Caco-2 (cell line): Measurements from ENCODE around the gene LTBP2. TPM values are rescaled to one million over a fixed set of nuclear protein-coding genes. Genes with fewer than 3 reads are reported as not detected.

Experiments
- BruUV-seq: library from RNA; stranded (reverse); fragments of 400-500 nt; replicated peaks from 2 replicates; lab custom pipeline; 2021; lab: Mats Ljungman, UMichigan
- CTCF ChIA-PET: fragments of 300-600 bp; sonication (Branson Sonifier 250); formaldehyde crosslinking; loops from one replicate; lab custom pipeline; 2022; ENCODE audit warnings: antibody characterized with exemption; lab: Charles Lee
- POLR2A ChIA-PET: fragments of 300-600 bp; sonication (Branson Sonifier 250); formaldehyde crosslinking; loops from one replicate; lab custom pipeline; 2022; ENCODE audit warnings: antibody characterized with exemption; lab: Charles Lee
- DNase-seq, 2 experiments: peaks; one replicate each; pipeline versions ENCODE4 v3.0.0 to v3.0.0-alpha.2; 2020 to 2022
- H3K27me3 ChIP-seq: replicated peaks from 2 replicates; pipeline ENCODE4 v1.6.0; 2011; ENCODE audit warnings: low read length; ENCODE audit not compliant: control insufficient read depth, insufficient read depth
- H3K36me3 ChIP-seq: 2 replicates; pipeline ENCODE4 v1.5.1; 2011; ENCODE audit warnings: low read length; ENCODE audit not compliant: control insufficient read depth, insufficient read depth
- H3K4me1 ChIP-seq: fragments of 250-450 bp; sonication (Bioruptor Pico); 2 replicates; pipeline ENCODE4 v1.5.1; 2020; ENCODE audit warnings: mild to moderate bottlenecking
- H3K4me3 ChIP-seq: 2 replicates; pipeline ENCODE4 v1.5.1; 2011; ENCODE audit warnings: low read depth, mild to moderate bottlenecking, control low read depth, low read length
- H3K9me3 ChIP-seq: fragments of 250-450 bp; sonication (Bioruptor Pico); 2 replicates; pipeline ENCODE4 v1.5.1; 2020; ENCODE audit warnings: mild to moderate bottlenecking, moderate library complexity
- H3K27ac Mint-ChIP-seq: one replicate; pipeline ENCODE4 v1.8.0; 2022; ENCODE audit warnings: mixed read lengths; ENCODE audit not compliant: unreplicated experiment
- H3K27me3 Mint-ChIP-seq: one replicate; pipeline ENCODE4 v1.8.0; 2022; ENCODE audit warnings: mixed read lengths; ENCODE audit not compliant: insufficient read depth, unreplicated experiment
- H3K36me3 Mint-ChIP-seq: one replicate; pipeline ENCODE4 v1.8.0; 2022; ENCODE audit warnings: mild to moderate bottlenecking, mixed read lengths; ENCODE audit not compliant: insufficient read depth, unreplicated experiment
- H3K4me1 Mint-ChIP-seq: one replicate; pipeline ENCODE4 v1.8.0; 2022; ENCODE audit warnings: low read depth, mixed read lengths; ENCODE audit not compliant: unreplicated experiment
- H3K4me3 Mint-ChIP-seq: one replicate; pipeline ENCODE4 v1.8.0; 2022; ENCODE audit warnings: mild to moderate bottlenecking, moderate library complexity, mixed read lengths; ENCODE audit not compliant: unreplicated experiment
- H3K9me3 Mint-ChIP-seq: one replicate; pipeline ENCODE4 v1.8.0; 2022; ENCODE audit warnings: mixed read lengths; ENCODE audit not compliant: unreplicated experiment
- intact Hi-C: fragments of 100-400 bp; cut with micrococcal nuclease; formaldehyde crosslinking; loops from one replicate; pipeline ENCODE4 v1.10.0; 2022; ENCODE audit not compliant: unreplicated experiment
- total RNA-seq: library from RNA; stranded (reverse); gene quantifications from 2 replicates; pipeline ENCODE4 v1.2.3, GENCODE V29; 2022
- TF ChIP-seq, protein P1 (sequence below), 2 experiments: fragments of 200-600 bp in 1 of 2; IDR thresholded peaks; 1 replicate in 1 of 2; 2 replicates in 1 of 2; pipeline versions ENCODE4 v1.5.1 to v1.8.0; 2011 to 2022; ENCODE audit warnings: antibody characterized with exemption in 1 of 2, control low read depth in 1 of 2, inconsistent platforms in 1 of 2, low read depth in 1 of 2, low read length in 1 of 2, mild to moderate bottlenecking in 1 of 2, moderate library complexity in 1 of 2; ENCODE audit not compliant: insufficient read depth in 1 of 2, severe bottlenecking in 1 of 2, unreplicated experiment in 1 of 2

The LTBP2 gene
- total RNA-seq, 1 experiment from 2014 or later: 0.86 TPM

DNA sequence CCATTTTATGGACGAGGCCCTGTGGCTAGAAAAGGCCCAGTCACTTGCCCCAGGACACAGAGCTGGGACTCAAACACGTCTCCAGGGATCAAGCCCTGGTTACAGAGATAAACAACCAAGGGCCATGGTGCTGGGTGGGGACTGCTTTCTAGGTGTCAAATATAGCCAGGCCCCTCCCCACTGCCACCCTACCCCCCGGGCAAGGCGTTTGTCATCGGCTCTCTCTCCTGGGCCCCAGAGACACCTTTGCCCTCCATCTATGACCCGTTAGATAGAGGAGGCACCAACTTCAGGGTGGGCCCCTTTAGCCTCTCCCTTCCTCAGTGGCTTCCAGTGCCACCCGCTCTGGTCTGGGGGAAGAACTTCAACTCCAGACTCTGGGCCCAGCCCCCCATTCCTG, 18.0 kb downstream of the LTBP2 start:
- no peaks in the 10 kb centered on the region for H3K27me3 ChIP-seq
- intact Hi-C loops: no loop called here
- Mint-ChIP-seq H3K4me3 (no peak overlapping the region), H3K4me1 (peaks cover 11% of the 10 kb centered on the region), H3K27ac (no peak overlapping the region), H3K27me3 (no peaks in the 10 kb centered on the region), H3K36me3 (no peaks in the 10 kb centered on the region), H3K9me3 (no peaks in the 10 kb centered on the region)
- peaks cover 14% of the 10 kb centered on the region for H3K4me1 ChIP-seq
- H3K36me3 ChIP-seq: no peaks in the 10 kb centered on the region
- no peak overlapping the region for H3K4me3 ChIP-seq
- no TSS peak for BruUV-seq
- no peak for DNase-seq
- POLR2A ChIA-PET: no interaction called here
- CTCF ChIA-PET: interaction anchor here (1.5 kb wide), 1 partner anchor 21 kb away, joined by 4 read pairs; no protein-coding TSS in a partner anchor
- no peaks in the 10 kb centered on the region for H3K9me3 ChIP-seq
- TF ChIP-seq, protein P1, sequence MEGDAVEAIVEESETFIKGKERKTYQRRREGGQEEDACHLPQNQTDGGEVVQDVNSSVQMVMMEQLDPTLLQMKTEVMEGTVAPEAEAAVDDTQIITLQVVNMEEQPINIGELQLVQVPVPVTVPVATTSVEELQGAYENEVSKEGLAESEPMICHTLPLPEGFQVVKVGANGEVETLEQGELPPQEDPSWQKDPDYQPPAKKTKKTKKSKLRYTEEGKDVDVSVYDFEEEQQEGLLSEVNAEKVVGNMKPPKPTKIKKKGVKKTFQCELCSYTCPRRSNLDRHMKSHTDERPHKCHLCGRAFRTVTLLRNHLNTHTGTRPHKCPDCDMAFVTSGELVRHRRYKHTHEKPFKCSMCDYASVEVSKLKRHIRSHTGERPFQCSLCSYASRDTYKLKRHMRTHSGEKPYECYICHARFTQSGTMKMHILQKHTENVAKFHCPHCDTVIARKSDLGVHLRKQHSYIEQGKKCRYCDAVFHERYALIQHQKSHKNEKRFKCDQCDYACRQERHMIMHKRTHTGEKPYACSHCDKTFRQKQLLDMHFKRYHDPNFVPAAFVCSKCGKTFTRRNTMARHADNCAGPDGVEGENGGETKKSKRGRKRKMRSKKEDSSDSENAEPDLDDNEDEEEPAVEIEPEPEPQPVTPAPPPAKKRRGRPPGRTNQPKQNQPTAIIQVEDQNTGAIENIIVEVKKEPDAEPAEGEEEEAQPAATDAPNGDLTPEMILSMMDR (IDR thresholded peaks at IDR 0.05; ENCODE audit: insufficient read depth in 1 of 2, low read depth in 1 of 2, low read length in 1 of 2, severe bottlenecking in 1 of 2, unreplicated experiment in 1 of 2): no peak

DNA sequence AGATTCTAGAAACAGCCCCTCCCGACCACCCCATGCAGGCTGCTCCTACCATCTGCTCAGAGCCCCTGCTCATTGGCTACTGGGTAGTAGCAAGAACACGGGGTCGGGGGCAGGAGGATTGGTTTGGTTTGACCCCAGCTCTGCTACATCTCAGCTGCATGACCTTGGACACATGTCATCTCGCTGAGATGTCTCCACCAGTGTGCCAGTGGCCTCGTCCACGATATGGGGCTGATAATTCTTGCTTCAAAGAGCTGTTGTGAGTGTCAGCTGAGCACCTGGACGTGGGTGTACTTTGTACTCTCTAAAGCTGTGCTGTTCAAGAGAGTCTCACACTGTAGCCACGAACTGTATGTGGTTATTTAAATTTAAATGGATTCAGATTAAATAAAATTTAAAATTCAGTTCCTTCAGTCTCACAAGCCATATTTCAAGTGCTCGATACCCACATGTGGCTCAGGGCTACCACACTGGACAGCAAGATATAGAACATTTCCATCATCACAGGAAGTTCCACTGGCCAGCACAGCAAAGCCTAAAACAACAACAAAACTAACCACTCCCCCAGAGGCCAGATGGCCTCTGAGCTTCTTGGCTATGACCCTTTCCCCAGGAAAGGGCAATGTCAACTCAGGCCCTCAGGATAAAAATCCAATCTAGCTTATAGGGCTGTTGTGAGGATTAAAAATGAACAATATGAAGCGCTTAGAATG, 18.6 kb downstream of the LTBP2 start:
- H3K9me3 ChIP-seq: no peaks in the 10 kb centered on the region
- intact Hi-C loops: no loop called here

DNA sequence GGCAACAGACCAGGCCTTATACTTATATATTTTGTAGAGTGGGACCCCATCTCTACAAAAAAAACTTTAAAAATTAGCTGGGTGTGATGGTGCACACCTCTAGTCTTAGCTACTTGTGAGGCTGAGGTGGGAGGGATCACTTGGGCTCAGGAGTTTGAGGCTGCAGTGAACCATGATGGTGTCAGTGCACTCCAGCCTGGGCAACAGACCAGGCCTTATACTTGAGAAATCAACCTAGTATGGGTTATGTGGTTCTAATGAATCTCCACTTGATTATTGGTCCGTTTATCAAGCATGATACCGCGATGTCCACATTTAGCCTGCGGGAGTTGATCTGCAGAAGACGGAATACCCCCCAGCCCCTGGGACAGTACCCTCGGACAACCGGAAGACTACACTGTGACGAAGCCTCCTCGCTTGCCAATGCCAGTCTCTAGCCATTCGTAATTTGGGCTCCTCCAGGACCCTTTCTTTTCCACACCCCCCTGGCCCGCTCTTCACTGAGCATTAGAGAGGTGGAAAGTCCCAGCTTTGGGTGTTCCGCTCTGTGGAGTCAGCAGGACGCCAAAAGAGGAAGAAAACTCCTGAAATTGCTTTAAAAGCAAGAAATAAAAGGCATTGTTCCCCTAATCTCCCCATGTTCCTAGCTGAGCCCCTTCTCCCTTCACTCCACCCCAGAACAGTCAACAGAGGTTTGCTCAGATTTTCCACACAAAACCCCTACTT, 19.4 kb downstream of the LTBP2 start:
- H3K27me3 Mint-ChIP-seq: no peaks in the 10 kb centered on the region
- Histone ChIP-seq H3K4me3 (no peak overlapping the region), H3K36me3 (no peaks in the 10 kb centered on the region), H3K4me1 (peaks cover 14% of the 10 kb centered on the region), H3K27me3 (no peaks in the 10 kb centered on the region), H3K9me3 (no peaks in the 10 kb centered on the region)
- CTCF ChIA-PET: interaction anchor here (1.5 kb wide), 1 partner anchor 19 kb away, joined by 4 read pairs; no protein-coding TSS in a partner anchor
- BruUV-seq: no TSS peak
- peaks cover 11% of the 10 kb centered on the region for H3K4me1 Mint-ChIP-seq
- intact Hi-C loops: no loop called here
- H3K36me3 Mint-ChIP-seq: no peaks in the 10 kb centered on the region
- POLR2A ChIA-PET: no interaction called here
- no peaks in the 10 kb centered on the region for H3K9me3 Mint-ChIP-seq
- DNase-seq: no peak
- no peak overlapping the region for H3K4me3 Mint-ChIP-seq
- H3K27ac Mint-ChIP-seq: no peak overlapping the region
- TF ChIP-seq, protein P1 (IDR thresholded peaks at IDR 0.05; ENCODE audit: insufficient read depth in 1 of 2, low read depth in 1 of 2, low read length in 1 of 2, severe bottlenecking in 1 of 2, unreplicated experiment in 1 of 2): no peak

More for the DNA sequence above, 18.6 kb downstream of the LTBP2 start:
- no peak overlapping the region for H3K4me3 Mint-ChIP-seq
- H3K4me1 ChIP-seq: peaks cover 14% of the 10 kb centered on the region
- H3K4me1 Mint-ChIP-seq: peaks cover 11% of the 10 kb centered on the region
- no peaks in the 10 kb centered on the region for H3K36me3 Mint-ChIP-seq
- H3K9me3 Mint-ChIP-seq: no peaks in the 10 kb centered on the region
- POLR2A ChIA-PET: no interaction called here
- TF ChIP-seq, protein P1 (IDR thresholded peaks at IDR 0.05; ENCODE audit: insufficient read depth in 1 of 2, low read depth in 1 of 2, low read length in 1 of 2, severe bottlenecking in 1 of 2, unreplicated experiment in 1 of 2): no peak
- H3K4me3 ChIP-seq: no peak overlapping the region
- no TSS peak for BruUV-seq
- H3K36me3 ChIP-seq: no peaks in the 10 kb centered on the region
- CTCF ChIA-PET: interaction anchor here (1.5 kb wide), 1 partner anchor 20 kb away, joined by 4 read pairs; no protein-coding TSS in a partner anchor
- no peak overlapping the region for H3K27ac Mint-ChIP-seq
- H3K27me3 ChIP-seq: no peaks in the 10 kb centered on the region
- no peaks in the 10 kb centered on the region for H3K27me3 Mint-ChIP-seq
- no peak for DNase-seq
